Effector memory CD4-positive, alpha-beta T cell (primary cell): ENCODE measurements around the gene LRRK1.

ENCODE experiments used
- DNase-seq, 3 donors: peaks; one replicate each; pipeline ENCODE4 v3.0.0-alpha.2; 2020
- H3K27ac ChIP-seq: 2 replicates; pipeline ENCODE4 v1.7.0; 2013; ENCODE audit warnings: mild to moderate bottlenecking, low read length, moderate library complexity; ENCODE audit not compliant: insufficient read depth, poor library complexity, severe bottlenecking
- H3K27me3 ChIP-seq: replicated peaks from 2 replicates; pipeline ENCODE4 v1.7.0; 2013; ENCODE audit warnings: mild to moderate bottlenecking, low read length; ENCODE audit not compliant: insufficient read depth, control insufficient read depth, poor library complexity, severe bottlenecking
- H3K36me3 ChIP-seq: 2 replicates; pipeline ENCODE4 v1.7.0; 2013; ENCODE audit warnings: mild to moderate bottlenecking, low read length, moderate library complexity; ENCODE audit not compliant: control insufficient read depth, insufficient read depth
- H3K4me1 ChIP-seq: 2 replicates; pipeline ENCODE4 v1.7.0; 2013; ENCODE audit warnings: low read length, mild to moderate bottlenecking; ENCODE audit not compliant: control insufficient read depth, insufficient read depth, poor library complexity, severe bottlenecking
- H3K4me3 ChIP-seq: 2 replicates; pipeline ENCODE4 v1.7.0; 2013; ENCODE audit warnings: low read length, low read depth, mild to moderate bottlenecking; ENCODE audit not compliant: insufficient read depth, poor library complexity, severe bottlenecking
- H3K9me3 ChIP-seq: 2 replicates; pipeline ENCODE4 v1.7.0; 2013; ENCODE audit warnings: mild to moderate bottlenecking, low read length, moderate library complexity; ENCODE audit not compliant: control insufficient read depth

Gene LRRK1

DNA sequence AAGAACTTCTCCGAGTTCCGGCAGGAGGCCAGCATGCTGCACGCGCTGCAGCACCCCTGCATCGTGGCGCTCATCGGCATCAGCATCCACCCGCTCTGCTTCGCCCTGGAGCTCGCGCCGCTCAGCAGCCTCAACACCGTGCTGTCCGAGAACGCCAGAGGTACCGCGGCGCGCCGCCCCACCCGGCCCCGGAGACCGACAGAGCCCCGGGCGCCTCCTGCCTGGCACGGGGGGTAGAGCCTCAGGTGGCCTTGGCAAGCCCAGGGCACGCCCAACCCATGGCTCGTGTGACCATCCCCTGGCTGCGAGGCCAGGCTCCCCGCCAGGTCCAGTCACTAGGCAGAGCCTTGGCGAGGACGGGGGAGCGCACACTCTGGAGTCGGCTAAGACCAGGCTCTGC is 134.1 kb downstream of the LRRK1 start:
- DNase-seq, result no peak

DNA sequence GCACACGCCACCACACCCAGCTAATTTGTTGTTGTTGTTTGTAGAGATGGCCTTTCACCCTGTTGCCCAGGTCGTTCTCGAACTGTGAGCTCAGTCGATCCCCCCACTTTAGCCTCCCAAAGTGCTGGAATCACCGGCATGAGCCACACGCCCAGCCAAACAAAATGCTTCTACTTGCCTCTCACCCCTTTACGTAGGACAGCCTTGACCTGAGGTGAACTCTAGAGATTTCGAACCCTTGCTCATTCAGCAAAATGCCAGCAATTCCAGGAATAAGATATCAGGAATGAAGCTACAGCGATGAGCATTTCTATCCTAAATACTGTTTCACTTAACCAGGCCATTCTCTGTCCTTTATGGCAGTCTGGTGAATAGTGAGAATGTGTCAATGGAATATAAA is 135.0 kb downstream of the LRRK1 start:
- no peaks in the 10 kb centered on the region for H3K36me3 ChIP-seq
- H3K9me3 ChIP-seq, result no peaks in the 10 kb centered on the region
- no peak for DNase-seq
- H3K4me1 ChIP-seq, result no peaks in the 10 kb centered on the region
- no peaks in the 10 kb centered on the region for H3K27me3 ChIP-seq
- H3K4me3 ChIP-seq, result no peak overlapping the region
- no peak overlapping the region for H3K27ac ChIP-seq

More for the DNA sequence above, 134.1 kb downstream of the LRRK1 start:
- Histone ChIP-seq H3K9me3 (no peaks in the 10 kb centered on the region), H3K27ac (no peak overlapping the region), H3K4me1 (no peaks in the 10 kb centered on the region), H3K36me3 (no peaks in the 10 kb centered on the region), H3K4me3 (no peak overlapping the region), H3K27me3 (no peaks in the 10 kb centered on the region)

DNA sequence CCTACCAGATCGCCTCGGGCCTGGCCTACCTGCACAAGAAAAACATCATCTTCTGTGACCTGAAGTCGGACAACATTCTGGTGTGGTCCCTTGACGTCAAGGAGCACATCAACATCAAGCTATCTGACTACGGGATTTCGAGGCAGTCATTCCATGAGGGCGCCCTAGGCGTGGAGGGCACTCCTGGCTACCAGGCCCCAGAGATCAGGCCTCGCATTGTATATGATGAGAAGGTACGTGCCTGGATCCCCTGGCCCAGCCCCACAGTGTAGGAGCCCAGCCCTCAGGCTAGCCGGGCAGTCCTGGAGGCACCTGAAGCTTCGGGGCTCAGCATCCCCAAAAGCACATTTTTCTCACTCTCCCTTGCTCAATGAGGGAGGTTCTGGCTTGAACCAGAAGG is 135.8 kb downstream of the LRRK1 start:
- Histone ChIP-seq H3K4me1 (no peaks in the 10 kb centered on the region), H3K27ac (no peak overlapping the region), H3K9me3 (no peaks in the 10 kb centered on the region), H3K36me3 (no peaks in the 10 kb centered on the region), H3K4me3 (no peak overlapping the region), H3K27me3 (no peaks in the 10 kb centered on the region)
- no peak for DNase-seq

DNA sequence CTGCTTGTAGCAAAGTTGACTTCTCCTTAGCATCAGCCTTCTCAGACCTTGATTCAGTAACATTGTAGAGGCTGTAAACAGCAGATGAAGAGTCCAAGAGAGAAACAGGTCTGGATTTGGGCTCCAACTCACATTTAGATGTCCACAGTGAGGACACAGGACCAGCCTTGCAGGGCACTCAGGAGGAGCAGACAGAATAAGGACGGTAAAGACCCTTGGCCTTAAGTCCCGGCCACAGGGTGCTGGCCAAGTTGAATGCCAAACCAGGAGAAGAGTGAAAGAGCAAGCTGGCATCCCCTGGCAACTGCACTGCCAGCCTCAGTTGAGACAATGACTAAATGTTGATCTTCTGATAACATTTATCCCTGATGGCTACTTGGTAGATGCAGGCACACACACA is 136.3 kb downstream of the LRRK1 start:
- Histone ChIP-seq H3K36me3 (no peaks in the 10 kb centered on the region), H3K27ac (no peak overlapping the region), H3K27me3 (no peaks in the 10 kb centered on the region), H3K4me3 (no peak overlapping the region), H3K4me1 (no peaks in the 10 kb centered on the region), H3K9me3 (no peaks in the 10 kb centered on the region)
- DNase-seq, result no peak

DNA sequence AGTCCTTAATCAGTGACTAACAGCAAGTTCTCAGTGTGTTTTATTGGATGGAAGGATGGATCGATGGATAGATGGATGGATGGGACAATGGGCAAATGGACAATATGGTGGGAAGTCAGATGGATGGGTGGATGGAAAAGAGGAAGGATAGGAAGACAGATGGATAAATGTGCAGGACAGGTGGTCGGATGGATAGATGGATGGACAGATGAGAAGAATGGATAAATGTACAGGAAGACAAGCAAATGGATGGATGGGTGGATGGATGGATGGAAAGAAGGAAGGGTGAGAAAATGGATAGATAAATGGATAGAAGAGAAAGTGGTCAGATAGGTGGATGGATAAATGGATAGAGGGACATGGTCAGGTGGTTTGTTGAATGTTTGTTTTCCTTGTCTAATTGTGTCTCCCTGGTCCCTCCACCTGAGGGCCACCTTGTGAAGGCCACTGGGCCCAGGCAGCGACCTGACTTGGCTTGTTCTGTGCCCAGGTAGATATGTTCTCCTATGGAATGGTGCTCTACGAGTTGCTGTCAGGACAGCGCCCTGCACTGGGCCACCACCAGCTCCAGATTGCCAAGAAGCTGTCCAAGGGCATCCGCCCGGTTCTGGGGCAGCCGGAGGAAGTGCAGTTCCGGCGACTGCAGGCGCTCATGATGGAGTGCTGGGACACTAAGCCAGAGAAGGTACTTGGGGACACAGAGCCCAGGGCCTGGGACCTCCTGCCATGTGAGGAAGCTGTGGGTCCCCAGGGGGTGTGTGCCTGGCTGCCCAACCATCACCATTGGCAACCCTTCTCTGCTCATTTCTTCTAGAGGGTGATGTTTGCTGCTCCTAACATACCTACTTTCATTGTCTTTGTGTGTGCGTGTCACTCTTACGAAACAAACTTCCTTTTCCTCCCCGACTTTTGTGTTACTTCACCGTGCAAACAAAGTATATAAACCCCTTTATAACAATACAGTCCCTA is 137.5 kb downstream of the LRRK1 start:
- H3K27ac ChIP-seq, result no peak overlapping the region
- H3K36me3 ChIP-seq, result no peaks in the 10 kb centered on the region
- H3K27me3 ChIP-seq, result no peaks in the 10 kb centered on the region
- DNase-seq, result no peak
- no peaks in the 10 kb centered on the region for H3K9me3 ChIP-seq
- no peaks in the 10 kb centered on the region for H3K4me1 ChIP-seq
- no peak overlapping the region for H3K4me3 ChIP-seq

DNA sequence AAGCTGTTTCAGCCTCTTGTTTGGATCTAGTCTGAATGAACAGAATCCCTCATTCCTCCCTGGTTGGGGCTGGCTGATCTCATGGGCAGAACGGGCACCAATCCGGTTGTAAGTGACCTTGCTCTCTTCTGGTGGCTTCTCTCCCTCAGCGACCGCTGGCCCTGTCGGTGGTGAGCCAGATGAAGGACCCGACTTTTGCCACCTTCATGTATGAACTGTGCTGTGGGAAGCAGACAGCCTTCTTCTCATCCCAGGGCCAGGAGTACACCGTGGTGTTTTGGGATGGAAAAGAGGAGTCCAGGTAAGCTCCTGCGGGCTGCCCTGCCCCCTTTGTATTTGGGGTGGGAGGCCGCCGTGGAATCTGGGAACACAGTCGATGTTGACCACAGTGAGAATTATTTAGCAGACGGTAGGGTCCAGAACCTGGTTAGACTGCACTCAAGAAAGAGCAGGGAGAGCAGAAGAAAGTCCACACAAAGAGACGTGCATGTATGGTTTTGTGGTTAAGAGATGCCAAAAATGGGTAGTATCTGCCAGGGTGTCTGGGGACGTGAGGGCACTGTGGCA is 138.8 kb downstream of the LRRK1 start:
- H3K9me3 ChIP-seq, result no peaks in the 10 kb centered on the region
- H3K27me3 ChIP-seq, result no peaks in the 10 kb centered on the region
- H3K27ac ChIP-seq, result no peak overlapping the region
- H3K4me3 ChIP-seq, result no peak overlapping the region
- DNase-seq, result no peak
- H3K4me1 ChIP-seq, result no peaks in the 10 kb centered on the region
- H3K36me3 ChIP-seq, result no peaks in the 10 kb centered on the region

DNA sequence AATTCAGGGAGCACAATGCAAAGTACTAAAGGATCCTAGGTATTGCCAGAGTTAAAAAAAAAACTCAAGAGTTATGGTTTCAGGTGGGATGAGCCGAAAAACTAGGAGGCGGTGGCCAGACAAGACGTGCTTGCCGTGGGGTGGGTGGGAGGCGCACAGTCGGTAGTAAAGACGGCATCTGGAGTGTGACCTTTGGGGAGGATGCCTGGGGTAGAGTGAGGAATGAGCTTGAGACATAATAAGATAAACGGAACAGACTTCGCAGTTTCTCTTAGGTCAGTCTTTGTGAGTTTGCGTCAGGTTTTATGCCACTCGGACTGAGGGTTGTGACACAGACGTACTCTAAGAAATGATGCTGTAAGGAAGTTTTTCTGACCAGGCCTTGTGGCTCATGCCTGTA is 139.6 kb downstream of the LRRK1 start:
- H3K36me3 ChIP-seq, result no peaks in the 10 kb centered on the region
- H3K4me3 ChIP-seq, result no peak overlapping the region
- no peak for DNase-seq
- no peaks in the 10 kb centered on the region for H3K27me3 ChIP-seq
- no peaks in the 10 kb centered on the region for H3K9me3 ChIP-seq
- H3K27ac ChIP-seq, result no peak overlapping the region
- no peaks in the 10 kb centered on the region for H3K4me1 ChIP-seq

DNA sequence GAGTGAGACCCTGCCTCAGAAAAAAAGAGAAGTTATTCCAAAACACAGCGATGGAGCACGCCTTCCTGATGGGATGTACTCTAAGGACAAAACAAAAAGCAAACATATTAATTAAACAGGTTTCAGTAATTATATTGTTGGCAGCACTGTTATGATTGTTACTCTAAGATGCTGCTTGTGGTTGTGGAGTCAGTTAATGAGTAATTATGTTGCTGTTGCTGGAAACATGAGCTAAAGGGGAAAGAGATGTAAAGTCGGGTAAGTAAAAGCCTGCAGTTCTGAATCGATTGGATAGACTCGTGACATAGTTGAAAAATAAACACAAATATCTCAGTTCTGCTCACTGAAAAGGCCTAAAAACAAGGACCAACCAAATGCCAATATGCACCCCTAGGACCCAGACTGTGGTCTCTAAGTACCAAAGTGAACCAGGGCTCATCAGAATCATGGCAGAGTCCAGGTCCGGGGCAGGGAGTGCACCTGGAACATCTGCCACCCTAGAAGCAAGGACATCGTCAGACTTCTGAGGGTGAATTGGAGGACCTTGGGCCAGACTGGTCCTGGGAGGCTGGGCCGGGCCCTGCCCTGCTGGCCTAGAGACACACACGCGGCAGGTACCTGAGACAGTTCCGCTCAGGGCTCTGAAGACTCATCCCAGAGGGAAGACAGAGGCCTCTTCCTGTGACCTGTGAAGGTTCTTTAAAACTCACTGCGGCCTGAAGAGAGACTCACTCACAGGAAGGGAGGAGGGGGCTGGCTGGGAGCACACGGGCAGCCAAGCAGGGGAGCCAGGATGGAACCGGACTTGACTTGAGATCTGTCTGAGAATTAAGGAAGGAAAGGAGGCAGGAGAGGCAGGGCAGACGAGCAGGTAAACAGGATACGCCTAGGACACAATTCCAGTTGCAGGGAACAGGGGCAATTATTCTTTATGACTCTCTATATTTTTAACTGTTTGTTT is 140.5 kb downstream of the LRRK1 start:
- H3K9me3 ChIP-seq, result no peaks in the 10 kb centered on the region
- H3K4me1 ChIP-seq, result no peaks in the 10 kb centered on the region
- no peaks in the 10 kb centered on the region for H3K36me3 ChIP-seq
- H3K27me3 ChIP-seq, result no peaks in the 10 kb centered on the region
- H3K4me3 ChIP-seq, result no peak overlapping the region
- no peak for DNase-seq
- no peak overlapping the region for H3K27ac ChIP-seq

DNA sequence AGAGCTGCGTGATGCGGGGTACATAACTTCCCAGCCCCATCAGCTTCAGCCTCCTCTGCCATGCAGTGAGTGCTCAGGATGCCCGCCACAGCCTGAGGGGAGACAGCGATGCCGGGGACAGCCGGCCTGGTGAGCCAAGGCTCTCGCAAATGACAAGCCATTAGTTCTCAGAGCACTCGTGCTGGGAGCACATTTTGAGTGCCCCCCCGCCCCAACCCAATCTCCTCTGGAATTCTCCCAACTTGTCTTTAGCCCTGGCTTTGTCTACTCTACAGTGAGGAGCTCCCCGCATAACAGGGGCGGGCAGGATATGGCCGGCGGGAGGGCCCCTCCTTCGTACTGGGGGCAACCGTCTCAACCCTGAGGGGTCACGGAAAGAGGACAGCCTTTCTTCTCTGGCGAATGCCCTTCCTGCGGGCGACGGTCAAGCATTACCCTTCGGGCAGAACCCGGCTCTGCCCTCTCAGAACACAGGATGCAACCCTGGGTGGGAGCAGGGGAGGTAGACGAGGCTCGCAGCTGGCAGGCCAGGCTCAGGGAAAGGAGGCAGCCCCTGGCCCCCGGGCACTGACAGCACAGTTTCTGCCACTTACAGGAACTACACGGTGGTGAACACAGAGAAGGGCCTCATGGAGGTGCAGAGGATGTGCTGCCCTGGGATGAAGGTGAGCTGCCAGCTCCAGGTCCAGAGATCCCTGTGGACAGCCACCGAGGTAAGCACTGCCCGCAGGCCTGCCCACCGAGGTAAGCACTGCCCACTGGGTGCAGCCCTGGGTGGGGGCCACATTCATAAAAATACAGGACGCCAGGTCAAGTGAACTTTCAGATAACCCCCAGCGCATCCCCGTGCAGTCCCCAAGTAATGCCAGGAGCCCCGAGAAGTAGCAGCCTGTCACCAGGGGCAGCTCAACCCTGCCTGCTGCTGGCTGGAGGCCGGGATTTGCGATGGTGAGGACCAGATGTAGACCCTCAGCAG is 141.7 kb downstream of the LRRK1 start:
- Histone ChIP-seq H3K27ac (no peak overlapping the region), H3K4me3 (no peak overlapping the region), H3K27me3 (no peaks in the 10 kb centered on the region), H3K36me3 (no peaks in the 10 kb centered on the region), H3K9me3 (no peaks in the 10 kb centered on the region), H3K4me1 (no peaks in the 10 kb centered on the region)
- DNase-seq, result no peak
